Measurements from ENCODE around the gene FBN3.

Gene FBN3

DNA sequence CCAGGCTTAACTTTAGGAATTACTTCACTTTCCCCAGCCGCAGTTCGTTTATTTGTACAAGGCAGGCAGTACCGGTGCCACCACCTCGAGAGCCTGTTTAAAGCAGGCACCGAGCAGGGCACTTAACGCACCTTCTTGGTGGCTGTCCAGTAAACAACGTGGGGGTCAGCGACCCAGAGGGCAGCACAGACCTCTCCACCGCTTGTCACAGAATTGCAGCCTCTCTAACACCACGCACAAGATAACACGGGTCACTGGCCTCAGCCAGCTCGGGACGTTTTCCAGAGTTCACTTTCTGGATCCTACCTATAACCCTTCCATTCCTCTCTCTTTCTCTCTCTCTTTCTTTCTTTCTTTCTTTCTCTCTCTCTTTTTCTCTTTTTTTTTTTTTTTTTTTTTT is 127.1 kb downstream of the FBN3 start:
- DNase-seq (ENCODE audit: low read depth, low spot score) = no peak

DNA sequence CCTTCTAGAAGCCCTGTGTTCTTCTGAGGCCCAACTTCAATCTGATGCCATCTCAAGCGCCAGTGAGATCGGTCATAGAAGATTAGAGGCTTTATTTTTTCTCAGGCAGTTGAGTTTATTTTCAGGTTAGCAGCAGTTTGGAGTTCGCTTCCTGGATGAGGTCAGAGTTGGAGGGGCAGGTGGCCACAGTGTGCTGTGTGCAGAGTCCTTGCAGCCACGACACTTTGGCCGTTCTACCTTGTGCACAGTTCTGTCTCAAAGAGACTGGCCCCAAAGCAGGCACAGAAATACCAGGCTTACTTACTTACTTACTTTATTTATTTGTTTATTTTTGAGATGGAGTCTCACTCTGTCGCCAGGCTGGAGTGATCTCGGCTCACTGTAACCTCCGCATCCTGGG is 128.0 kb downstream of the FBN3 start:
- no peak for DNase-seq (ENCODE audit: low read depth, low spot score)

DNA sequence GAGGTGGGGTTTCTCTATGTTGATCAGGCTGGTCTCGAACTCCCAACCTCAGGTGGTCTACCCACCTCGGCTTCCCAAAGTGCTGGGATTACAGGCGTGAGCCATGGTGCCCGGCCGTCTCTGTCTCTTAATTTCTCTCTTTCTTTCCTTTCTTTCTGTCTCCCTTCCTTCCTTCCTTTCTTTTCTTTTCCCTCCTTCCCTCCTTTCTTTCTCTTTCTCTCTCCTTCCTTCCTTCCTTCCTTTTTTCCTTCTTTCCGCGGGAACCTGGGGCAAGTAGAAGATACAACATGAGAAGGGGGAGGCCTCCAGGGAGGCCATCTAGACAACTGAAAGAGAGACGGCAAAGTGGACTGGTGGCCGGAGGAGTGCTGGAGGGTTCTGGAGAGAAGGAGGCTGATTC is 128.7 kb downstream of the FBN3 start:
- DNase-seq (ENCODE audit: low read depth, low spot score) = no peak

- DNase-seq (ENCODE audit: low read depth, low spot score) = no peak
Measured at GRCh38 chr19:8017808-8018207, 131.6 kb downstream of the FBN3 start.

All from smooth muscle cell of the brain vasculature (primary cell).